Islet of Langerhans (tissue), 1 donor: ENCODE results near the gene EMD.

Source experiments
- FAIRE-seq: peaks from one replicate; lab custom pipeline; 2011; peaks lifted over from hg19 to GRCh38; lab: Jason Lieb, UNC

Gene EMD

DNA sequence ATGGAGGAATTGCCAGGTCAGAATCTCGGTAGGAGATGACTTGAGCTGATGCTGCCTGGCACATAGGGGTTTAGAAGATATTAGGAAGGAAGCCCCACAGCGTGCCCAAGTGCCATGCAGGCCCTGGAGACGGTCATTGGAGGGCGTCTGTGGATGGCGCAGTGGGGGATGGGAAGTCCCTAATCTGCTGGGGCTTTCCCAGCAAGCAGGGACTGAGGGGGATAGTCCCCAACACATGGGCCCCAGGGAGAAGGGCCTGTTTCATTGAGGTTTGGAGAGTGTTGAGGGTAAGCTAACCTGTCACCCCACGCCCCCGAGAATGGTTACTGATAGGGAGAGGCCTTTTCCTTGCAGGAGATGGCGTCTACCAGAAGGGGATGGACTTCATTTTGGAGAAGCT is 40.1 kb downstream of the EMD start:
- FAIRE-seq, result no peak

DNA sequence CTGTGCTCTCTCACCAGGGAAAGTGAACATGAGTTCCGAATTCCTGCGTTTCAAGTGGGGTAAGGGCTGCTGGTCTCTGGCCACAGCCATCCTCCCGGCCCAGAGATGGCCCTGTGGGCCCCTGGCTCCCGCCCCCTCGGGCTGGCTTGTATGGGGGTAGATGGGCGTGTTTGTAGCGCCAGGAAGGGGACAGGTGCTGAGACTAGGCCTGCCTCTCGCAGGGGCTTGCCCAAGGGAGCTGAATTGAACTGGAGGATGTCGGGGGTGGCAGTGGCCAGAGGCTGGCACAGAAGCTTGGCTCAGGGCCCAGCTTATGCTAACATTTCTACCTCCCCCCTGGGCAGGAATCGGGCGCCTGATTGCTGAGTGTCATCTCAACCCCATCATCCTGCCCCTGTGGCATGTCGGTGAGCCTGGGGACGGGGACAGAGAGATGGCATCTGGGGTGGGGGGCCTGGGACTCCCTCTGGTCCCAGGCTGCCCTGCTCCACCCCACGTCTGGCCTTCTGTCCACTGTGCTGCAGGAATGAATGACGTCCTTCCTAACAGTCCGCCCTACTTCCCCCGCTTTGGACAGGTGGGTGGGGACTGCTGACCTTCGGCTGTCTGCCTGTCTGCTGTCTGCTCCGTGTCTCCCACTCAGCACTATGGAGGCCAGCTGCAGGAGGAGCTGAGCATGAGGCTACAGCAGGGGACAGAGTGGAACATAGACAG is 40.8 kb downstream of the EMD start:
- FAIRE-seq, result no peak

DNA sequence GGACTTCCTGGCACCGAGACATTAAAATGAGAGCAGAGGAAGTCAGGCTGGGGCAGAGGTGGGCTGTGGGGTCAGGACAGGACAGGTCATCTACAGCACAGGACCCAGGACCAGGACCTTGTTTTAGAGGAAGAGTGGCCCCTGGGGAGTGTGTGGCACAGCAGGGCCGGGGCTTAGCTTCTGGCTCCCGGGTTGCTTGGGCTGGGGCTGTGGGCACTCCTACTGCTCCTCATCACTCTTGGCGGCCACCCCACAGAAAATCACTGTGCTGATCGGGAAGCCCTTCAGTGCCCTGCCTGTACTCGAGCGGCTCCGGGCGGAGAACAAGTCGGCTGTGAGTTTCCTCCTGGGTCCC is 41.3 kb downstream of the EMD start:
- no peak for FAIRE-seq

DNA sequence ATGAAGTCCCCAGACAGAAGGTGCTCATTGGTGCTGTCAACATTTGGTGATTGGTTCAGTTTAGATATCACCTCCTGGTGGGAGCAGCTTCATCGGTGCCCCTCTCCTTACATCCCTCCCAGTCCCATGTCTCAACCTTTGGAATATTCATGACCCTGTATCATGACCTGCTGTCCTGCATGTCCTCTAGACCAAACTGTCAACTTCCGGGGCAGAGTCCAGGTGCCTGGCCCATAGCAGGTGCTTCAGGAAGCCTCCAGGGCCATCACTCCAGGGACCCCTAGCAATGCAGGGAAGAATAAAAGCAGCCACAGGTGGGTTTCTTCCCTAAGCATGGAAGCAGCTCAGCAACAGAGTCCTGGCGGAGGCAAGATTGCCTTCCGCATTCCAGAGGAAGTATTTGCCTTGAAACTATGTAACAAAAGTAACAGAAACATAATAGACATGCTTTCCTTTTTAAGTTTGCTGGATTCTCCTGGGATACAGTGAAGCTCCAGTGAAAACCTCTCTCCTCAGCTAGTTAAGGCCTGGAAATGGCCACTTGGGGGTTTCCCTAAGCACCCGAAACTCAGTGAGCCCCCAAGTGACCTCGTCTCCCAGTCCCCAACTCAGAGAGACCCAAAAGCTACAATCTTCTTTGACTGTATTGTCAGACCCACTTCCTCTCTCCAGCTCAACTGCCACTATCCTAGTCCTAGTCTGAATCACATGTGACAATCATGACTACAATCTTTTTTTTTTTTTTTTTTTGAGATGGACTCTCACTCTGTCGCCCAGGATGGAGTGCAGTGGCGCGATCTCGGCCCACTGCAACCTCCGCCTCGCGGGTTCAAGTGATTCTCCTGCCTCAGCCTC is 48.0 kb downstream of the EMD start:
- FAIRE-seq, result no peak

DNA sequence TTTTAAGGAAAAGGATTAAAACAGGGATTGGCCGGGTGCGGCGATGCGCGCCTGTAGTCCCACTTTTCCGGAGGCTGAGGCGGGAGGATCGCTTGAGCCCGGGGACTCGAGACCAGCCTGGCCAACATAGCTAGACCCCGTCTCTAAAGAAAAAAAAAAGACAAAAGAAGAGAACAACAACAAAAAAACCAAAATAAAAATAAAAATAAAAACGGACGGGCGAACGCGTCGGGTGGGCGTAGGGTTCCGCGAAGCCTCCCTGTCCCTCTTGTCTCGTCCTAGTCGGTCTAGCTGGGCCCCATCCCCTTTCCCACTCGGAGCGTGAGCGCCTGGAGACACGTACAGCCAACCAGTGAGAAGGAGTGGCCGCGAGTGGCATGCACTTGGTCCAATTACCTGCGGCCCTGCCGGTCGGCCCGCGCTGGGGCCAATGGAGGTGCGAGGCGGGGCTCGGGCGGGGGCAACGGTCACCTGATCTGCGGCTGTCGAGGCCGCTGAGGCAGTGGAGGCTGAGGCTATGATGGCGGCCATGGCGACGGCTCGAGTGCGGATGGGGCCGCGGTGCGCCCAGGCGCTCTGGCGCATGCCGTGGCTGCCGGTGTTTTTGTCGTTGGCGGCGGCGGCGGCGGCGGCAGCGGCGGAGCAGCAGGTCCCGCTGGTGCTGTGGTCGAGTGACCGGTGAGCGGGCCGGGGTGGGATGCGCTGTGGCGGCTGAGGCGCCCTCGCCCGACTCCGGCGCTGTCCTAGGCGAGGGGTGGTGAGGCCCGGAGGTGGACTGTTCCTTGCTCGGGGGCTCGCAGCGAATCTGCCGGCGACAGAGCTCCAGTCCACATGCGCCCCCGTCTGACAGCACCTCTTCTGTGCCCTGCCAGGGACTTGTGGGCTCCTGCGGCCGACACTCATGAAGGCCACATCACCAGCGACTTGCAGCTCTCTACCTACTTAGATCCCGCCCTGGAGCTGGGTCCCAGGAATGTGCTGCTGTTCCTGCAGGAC is 49.4 kb downstream of the EMD start, which contains the start of gene ATP6AP1:
Gene ATP6AP1, plus strand, starts transcription at position 502 of the 996 bp plus-strand sequence. Its CDS starts 16 bp downstream, at position 518.
- peak; percentile 83 for FAIRE-seq

DNA sequence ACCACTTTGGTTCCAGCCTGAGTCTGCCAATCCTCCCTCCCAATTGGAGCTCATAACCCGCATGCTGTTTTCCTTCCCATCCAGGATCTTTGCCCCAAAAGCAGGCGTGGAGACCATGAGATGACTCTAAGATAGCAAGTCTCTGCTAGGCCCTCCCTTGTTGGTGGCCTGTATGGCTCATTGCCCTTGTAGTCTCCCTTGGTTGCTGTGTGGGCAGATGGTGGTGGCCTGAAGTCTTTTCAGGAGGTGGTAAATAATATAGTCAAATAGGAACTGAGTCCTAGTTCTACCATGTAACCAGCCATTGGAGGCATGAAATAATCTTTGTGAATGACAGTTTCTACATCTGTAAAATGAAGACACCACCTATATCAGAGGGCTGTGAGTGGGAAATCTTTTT is 50.6 kb downstream of the EMD start:
- FAIRE-seq, result no peak

DNA sequence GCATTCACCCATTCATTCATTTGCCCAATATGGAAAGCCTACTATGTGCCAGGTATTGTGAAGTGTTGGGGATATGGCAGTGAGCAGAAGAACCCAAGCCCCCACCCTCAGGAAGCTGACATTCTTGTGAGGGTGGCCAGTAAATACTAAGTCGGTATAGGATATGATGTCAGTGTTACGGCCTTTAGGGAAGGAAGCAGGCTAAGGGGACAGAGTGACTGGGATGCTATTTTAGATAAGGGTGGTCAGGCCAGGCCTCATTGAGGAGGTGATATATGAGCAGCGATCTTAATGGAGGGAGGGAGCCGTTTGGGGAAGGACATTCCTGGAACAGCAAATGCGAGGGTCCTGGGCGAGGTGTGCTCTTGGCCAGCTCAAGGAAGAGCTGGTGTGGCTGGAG is 51.4 kb downstream of the EMD start:
- FAIRE-seq, result no peak

DNA sequence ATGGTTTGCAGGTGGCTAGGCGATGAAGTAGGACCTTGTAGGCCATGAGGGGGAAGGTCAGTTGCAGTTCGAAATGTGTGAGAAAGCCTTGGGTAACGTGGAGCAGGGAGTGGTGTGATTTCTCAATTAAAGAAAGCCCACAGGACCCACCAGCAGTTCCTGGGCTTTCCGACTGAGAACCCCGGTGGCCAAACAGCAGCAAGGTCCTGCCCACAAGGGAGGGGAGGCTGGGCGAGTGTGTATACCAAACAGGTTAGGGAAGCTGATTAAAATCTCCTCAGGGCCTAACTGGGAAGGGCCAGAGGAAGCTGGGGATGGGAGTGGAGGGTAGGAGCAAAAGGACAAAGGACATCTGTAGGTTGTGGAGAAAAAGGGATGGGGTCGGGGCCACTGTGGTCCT is 51.8 kb downstream of the EMD start:
- FAIRE-seq, result no peak
